ENCODE data around the gene GJA4. TPM values are rescaled to one million over a fixed set of nuclear protein-coding genes. Genes with fewer than 3 reads are reported as not detected.
A peak's percentile ranks its signal among the peaks of the same experiment; 100 is the strongest.

GJA4 gene
- total and polyA plus RNA-seq, 2 of the 8 experiments (the other 6 are each of a cell fraction or from before 2014, with no cell fraction given), result 3.2 to 3.9 TPM

- H2AFZ ChIP-seq (ENCODE audit: low read length), result no peak overlapping the region
- H2BK5ac ChIP-seq (ENCODE audit: low read depth, low read length), result no peak overlapping the region
- no peak overlapping the region for H3K18ac ChIP-seq (ENCODE audit: extremely low read depth, low read length)
- no peaks in the 10 kb centered on the region for H3K79me1 ChIP-seq (ENCODE audit: low read depth, low read length)
- no peak overlapping the region for H4K91ac ChIP-seq (replicated peaks; ENCODE audit: insufficient read length, low read length)
- H4K8ac ChIP-seq (ENCODE audit: extremely low read depth, insufficient read depth, low read length), result no peak overlapping the region
- 99% methylated on average over 3 of the region's 3 CpGs; no CpG with 5 or more reads in 1 of the 2 experiments for WGBS, 2 experiments (ENCODE audit: extremely low coverage in 1 of 2, insufficient coverage in 1 of 2, insufficient read length in 1 of 2, insufficient replicate concordance in 2 of 2, low coverage in 1 of 2, low lambda C conversion rate in 2 of 2, missing lambda C conversion rate in 1 of 2)
- no peaks in the 10 kb centered on the region for H4K20me1 ChIP-seq (replicated peaks in 1 of 2; ENCODE audit: control insufficient read depth in 1 of 2, insufficient read depth in 2 of 2, low read length in 2 of 2)
- no peak overlapping the region for H4K5ac ChIP-seq (ENCODE audit: insufficient read length, low read depth, low read length)
- H2BK20ac ChIP-seq (ENCODE audit: low read length), result no peak overlapping the region
- H2BK15ac ChIP-seq (ENCODE audit: low read length), result no peak overlapping the region
- H3K27me3 ChIP-seq (replicated peaks in 1 of 4; ENCODE audit: control insufficient read depth in 3 of 4, extremely low read depth in 1 of 4, insufficient read depth in 3 of 4, low read length in 3 of 4), result no peaks in the 10 kb centered on the region
- no peak overlapping the region for H2AK5ac ChIP-seq (ENCODE audit: low read depth, low read length)
- ChIA-PET CTCF (ENCODE audit: partially characterized antibody) (no interaction called here), POLR2A (ENCODE audit: partially characterized antibody) (no interaction called here)
- H3K14ac ChIP-seq (ENCODE audit: insufficient read length), result no peak overlapping the region
- no peak overlapping the region for H3K4ac ChIP-seq (replicated peaks; ENCODE audit: insufficient read length, low read depth, low read length)
- H3K4me2 ChIP-seq (ENCODE audit: insufficient read depth in 1 of 2, low read depth in 2 of 2, low read length in 2 of 2), result no peak overlapping the region
- H3K56ac ChIP-seq (replicated peaks; ENCODE audit: insufficient read length, low read depth, low read length), result no peak overlapping the region
- H2BK120ac ChIP-seq (replicated peaks; ENCODE audit: low read depth, low read length), result no peak overlapping the region
- no peak overlapping the region for H2BK12ac ChIP-seq (ENCODE audit: low read depth, low read length)
- no peaks in the 10 kb centered on the region; the same call in 1 of the 2 replicates for H3K23me2 ChIP-seq (ENCODE audit: low read depth, low read length)
- no peaks in the 10 kb centered on the region for H3K79me2 ChIP-seq (ENCODE audit: control insufficient read depth in 1 of 2, insufficient read depth in 2 of 2, low read length in 2 of 2)
- H3K9me3 ChIP-seq (ENCODE audit: insufficient read depth in 2 of 2, low read depth in 1 of 2, low read length in 1 of 2), result no peaks in the 10 kb centered on the region
- H3K23ac ChIP-seq (ENCODE audit: insufficient read length), result no peak overlapping the region
- H3K4me3 ChIP-seq (ENCODE audit: extremely low read depth in 1 of 4, insufficient read depth in 2 of 4, low read depth in 3 of 4, low read length in 4 of 4), result no peak overlapping the region
- DNase-seq (ENCODE audit: low read depth in 1 of 2, low spot score in 2 of 2) (peak in 1 of 2 experiments; percentile 19), FAIRE-seq (no peak)
- H3K9ac ChIP-seq (replicated peaks in 1 of 4; ENCODE audit: extremely low read depth in 1 of 4, low read depth in 3 of 4, low read length in 3 of 4), result no peak overlapping the region
- H3K36me3 ChIP-seq (ENCODE audit: control insufficient read depth in 2 of 4, insufficient read depth in 4 of 4, low read length in 3 of 4), result no peaks in the 10 kb centered on the region
- no peak overlapping the region for H3K27ac ChIP-seq (ENCODE audit: low read depth, low read length)
- no peaks in the 10 kb centered on the region; a peak in 3 of 7 replicates for H3K4me1 ChIP-seq (replicated peaks in 1 of 4; ENCODE audit: control insufficient read depth in 3 of 4, insufficient read depth in 4 of 4, low read length in 3 of 4)
- TF ChIP-seq CEBPB (IDR thresholded peaks at IDR 0.05; ENCODE audit: low read depth, low read length) (no peak), CHD2 (IDR thresholded peaks at IDR 0.05; ENCODE audit: low read length) (no peak), SIX5 (IDR thresholded peaks at IDR 0.05; ENCODE audit: low read depth, low read length) (no peak), ZNF274 (IDR thresholded peaks at IDR 0.05; ENCODE audit: borderline replicate concordance, extremely low read depth, low read length) (no peak)
Measured at GRCh38 chr1:34829250-34829649, 36.5 kb downstream of the GJA4 start.
